ENCODE data around the gene CBX4. TPM values are rescaled to one million over a fixed set of nuclear protein-coding genes. Genes with fewer than 3 reads are reported as not detected.

Gene CBX4
- total and polyA plus RNA-seq, 10 of the 15 experiments (the other 5 are each of a cell fraction or from before 2014, with no cell fraction given), result 0.69 to 24.6 (median 4.2) TPM

DNA sequence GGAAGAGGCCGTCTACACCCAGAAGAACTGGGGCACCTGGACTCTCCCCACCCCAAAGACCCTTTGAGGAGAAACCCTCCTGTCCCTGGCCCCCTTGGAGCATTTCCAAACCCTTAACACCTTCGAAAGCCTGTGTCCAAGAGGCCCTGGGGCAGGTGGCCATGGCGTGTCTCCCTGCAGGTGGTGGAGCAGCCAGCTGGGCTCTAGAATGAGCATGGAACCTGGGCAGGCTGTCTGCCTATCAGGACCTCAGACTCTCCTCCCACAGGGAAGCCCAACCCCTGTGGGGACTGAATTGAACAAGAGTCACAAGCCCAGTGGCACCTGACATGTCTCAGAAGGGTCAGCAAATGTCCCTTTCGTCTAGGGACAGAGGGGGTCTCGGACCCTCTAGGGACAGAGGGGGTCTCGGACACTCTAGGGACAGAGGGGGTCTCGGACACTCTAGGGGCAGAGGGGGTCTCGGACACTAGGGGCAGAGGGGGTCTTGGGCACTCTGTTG lies 8.4 kb downstream of the CBX4 start:
- no peak overlapping the region for H3K4me3 ChIP-seq
- H3K79me2 ChIP-seq (ENCODE audit: control insufficient read depth, insufficient read depth, low read length), result no peaks in the 10 kb centered on the region
- H3K36me3 ChIP-seq (ENCODE audit: control insufficient read depth in 2 of 2, insufficient read depth in 2 of 2, low read length in 1 of 2), result peaks cover 0 to 17% of the 10 kb centered on the region in 2 experiments; a peak in 2 of 4 replicates
- FAIRE-seq (no peak), ATAC-seq (peak; percentile 14; the same call in 1 of the 3 replicates), DNase-seq (ENCODE audit: low read depth, low spot score) (no peak)
- CTCF ChIA-PET, result no interaction called here
- in situ Hi-C loops (cut with MboI), result no loop called here
- 51% methylated on average over 8 of the region's 8 CpGs for WGBS (ENCODE audit: insufficient coverage, insufficient replicate concordance, low lambda C conversion rate, missing lambda C conversion rate)
- no peak for TF ChIP-seq NFXL1 (IDR thresholded peaks at IDR 0.05; ENCODE audit: borderline replicate concordance)
- TF ChIP-seq ZNF217 (IDR thresholded peaks at IDR 0.05), result no peak
- TF ChIP-seq RUNX3 (IDR thresholded peaks at IDR 0.05; ENCODE audit: low read length), result no peak
- TF ChIP-seq CHD1 (IDR thresholded peaks at IDR 0.05; ENCODE audit: low read depth, low read length), result no peak
- TF ChIP-seq ZSCAN29 (IDR thresholded peaks at IDR 0.05), result no peak
- no peak for TF ChIP-seq CEBPB (IDR thresholded peaks at IDR 0.05; ENCODE audit: borderline replicate concordance in 1 of 2, low read depth in 2 of 2, low read length in 2 of 2)
- no peak for TF ChIP-seq SUZ12 (IDR thresholded peaks at IDR 0.05; ENCODE audit: unreplicated experiment)
- TF ChIP-seq HDGF (IDR thresholded peaks at IDR 0.05), result no peak
- TF ChIP-seq ATF7 (IDR thresholded peaks at IDR 0.05; ENCODE audit: low read depth), result no peak
- TF ChIP-seq FOXM1 (IDR thresholded peaks at IDR 0.05; ENCODE audit: low read depth, low read length), result no peak
- TF ChIP-seq PAX5 (IDR thresholded peaks at IDR 0.05; ENCODE audit: borderline replicate concordance, low read depth, low read length), result no peak
- TF ChIP-seq SMAD1 (IDR thresholded peaks at IDR 0.05; ENCODE audit: low read depth, partially characterized antibody), result no peak
- H3K27ac ChIP-seq (ENCODE audit: control insufficient read depth, insufficient read depth), result no peak overlapping the region
- H3K4me1 ChIP-seq (ENCODE audit: control insufficient read depth, insufficient read depth, low read length), result peaks cover 4% of the 10 kb centered on the region; the same call in 1 of the 2 replicates
- no peak overlapping the region for H3K4me2 ChIP-seq (ENCODE audit: control insufficient read depth, insufficient read depth)
- no peaks in the 10 kb centered on the region for H4K20me1 ChIP-seq (ENCODE audit: control insufficient read depth, insufficient read depth)
- POLR2A ChIA-PET, result no interaction called here
- no peaks in the 10 kb centered on the region for H3K27me3 ChIP-seq (replicated peaks in 1 of 2; ENCODE audit: control insufficient read depth in 2 of 2, insufficient read depth in 2 of 2, low read length in 1 of 2)
- no peaks in the 10 kb centered on the region for H3K9me3 ChIP-seq (replicated peaks; ENCODE audit: control insufficient read depth, insufficient read depth, low read length)
- RAD21 ChIA-PET (ENCODE audit: unreplicated experiment), result no interaction called here
- no peak overlapping the region for H3K9ac ChIP-seq (ENCODE audit: control insufficient read depth, insufficient read depth, low read length)
- H2AFZ ChIP-seq (ENCODE audit: control insufficient read depth, low read depth, low read length), result no peak overlapping the region
- intact Hi-C loops (cut with micrococcal nuclease; ENCODE audit: unreplicated experiment), result no loop called here
- SMC1A ChIA-PET (ENCODE audit: uncharacterized antibody, unreplicated experiment), result no interaction called here
- BruUV-seq (replicated peaks), result no TSS peak
